SK-N-SH treated with all-trans-retinoic acid at 6 μM for 48 hours (cell line): ENCODE results near the gene FHIT.

Experiments
- BACH2 ChIP-seq: fragments of 250-450 bp; sonication (Bioruptor Pico); IDR thresholded peaks from 2 replicates; pipeline ENCODE4 v1.9.0; 2021; ENCODE audit warnings: mild to moderate bottlenecking, borderline replicate concordance
- PPARA ChIP-seq: fragments of 250-450 bp; sonication (Bioruptor Pico); IDR thresholded peaks from 2 replicates; pipeline ENCODE4 v1.5.0; 2020; ENCODE audit warnings: mild to moderate bottlenecking, borderline replicate concordance
- SNAI2 ChIP-seq: fragments of 250-450 bp; sonication (Bioruptor Pico); IDR thresholded peaks from 2 replicates; pipeline ENCODE4 v1.5.0; 2020; ENCODE audit warnings: mild to moderate bottlenecking, moderate library complexity
- ZC3H10 ChIP-seq: fragments of 250-450 bp; sonication (Bioruptor Pico); IDR thresholded peaks from 2 replicates; pipeline ENCODE4 v1.5.1; 2021; ENCODE audit warnings: mild to moderate bottlenecking, moderate library complexity
- ZFP30 ChIP-seq: fragments of 450-650 bp; formaldehyde crosslinking; IDR thresholded peaks from 2 replicates; pipeline ENCODE4 v1.5.0; 2022; ENCODE audit warnings: mild to moderate bottlenecking, moderate library complexity
- ZNF565 ChIP-seq: fragments of 450-650 bp; formaldehyde crosslinking; conservative IDR thresholded peaks from 2 replicates; pipeline ENCODE4 v1.5.0; 2020; ENCODE audit warnings: low read depth, mild to moderate bottlenecking, moderate library complexity
- ZNF70 ChIP-seq: fragments of 450-650 bp; formaldehyde crosslinking; IDR thresholded peaks from 2 replicates; pipeline ENCODE4 v1.5.0; 2020; ENCODE audit warnings: mild to moderate bottlenecking, moderate library complexity
- TF ChIP-seq, protein P1 (sequence below): fragments of 250-450 bp; sonication (Bioruptor Pico); IDR thresholded peaks from 2 replicates; pipeline ENCODE4 v1.5.1; 2020; ENCODE audit warnings: low read depth, mild to moderate bottlenecking, moderate library complexity
- TF ChIP-seq, protein P2 (sequence below): fragments of 250-450 bp; sonication (Bioruptor Pico); IDR thresholded peaks from 2 replicates; pipeline ENCODE4 v1.5.0; 2020; ENCODE audit warnings: mild to moderate bottlenecking, moderate library complexity
- TF ChIP-seq, protein P3 (sequence below): fragments of 250-450 bp; sonication (Bioruptor Pico); IDR thresholded peaks from 2 replicates; pipeline ENCODE4 v1.8.0; 2020; ENCODE audit warnings: mild to moderate bottlenecking, moderate library complexity, borderline replicate concordance

DNA sequence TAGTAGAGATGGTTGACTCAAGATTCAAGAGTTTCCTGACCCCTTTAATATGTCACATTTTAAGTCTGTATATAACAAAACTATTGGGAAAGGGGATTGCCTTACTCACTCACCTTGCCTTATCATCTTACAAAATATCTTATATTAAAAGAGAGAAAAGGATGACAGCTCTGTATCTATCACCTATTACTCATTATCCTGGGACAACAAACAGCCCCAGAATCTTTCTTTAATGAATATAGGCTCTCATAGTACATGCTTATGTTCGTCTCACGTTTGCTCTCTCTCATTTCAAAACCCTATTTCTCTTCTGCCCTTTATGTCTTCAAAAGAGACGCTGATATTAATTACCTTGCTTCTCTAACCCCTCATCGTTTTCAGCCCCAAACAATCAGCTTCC lies 1178.0 kb downstream of the FHIT start:
- TF ChIP-seq, protein P1, sequence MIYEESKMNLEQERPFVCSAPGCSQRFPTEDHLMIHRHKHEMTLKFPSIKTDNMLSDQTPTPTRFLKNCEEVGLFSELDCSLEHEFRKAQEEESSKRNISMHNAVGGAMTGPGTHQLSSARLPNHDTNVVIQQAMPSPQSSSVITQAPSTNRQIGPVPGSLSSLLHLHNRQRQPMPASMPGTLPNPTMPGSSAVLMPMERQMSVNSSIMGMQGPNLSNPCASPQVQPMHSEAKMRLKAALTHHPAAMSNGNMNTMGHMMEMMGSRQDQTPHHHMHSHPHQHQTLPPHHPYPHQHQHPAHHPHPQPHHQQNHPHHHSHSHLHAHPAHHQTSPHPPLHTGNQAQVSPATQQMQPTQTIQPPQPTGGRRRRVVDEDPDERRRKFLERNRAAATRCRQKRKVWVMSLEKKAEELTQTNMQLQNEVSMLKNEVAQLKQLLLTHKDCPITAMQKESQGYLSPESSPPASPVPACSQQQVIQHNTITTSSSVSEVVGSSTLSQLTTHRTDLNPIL (CRISPR knock-in tag) = no peak
- TF ChIP-seq PPARA (CRISPR knock-in tag) (no peak), ZC3H10 (no peak), ZNF70 (CRISPR knock-in tag) (no peak), SNAI2 (CRISPR knock-in tag) (no peak), BACH2 (CRISPR knock-in tag) (no peak), ZNF565 (CRISPR knock-in tag) (no peak), ZFP30 (CRISPR knock-in tag) (no peak)
- TF ChIP-seq, protein P2, sequence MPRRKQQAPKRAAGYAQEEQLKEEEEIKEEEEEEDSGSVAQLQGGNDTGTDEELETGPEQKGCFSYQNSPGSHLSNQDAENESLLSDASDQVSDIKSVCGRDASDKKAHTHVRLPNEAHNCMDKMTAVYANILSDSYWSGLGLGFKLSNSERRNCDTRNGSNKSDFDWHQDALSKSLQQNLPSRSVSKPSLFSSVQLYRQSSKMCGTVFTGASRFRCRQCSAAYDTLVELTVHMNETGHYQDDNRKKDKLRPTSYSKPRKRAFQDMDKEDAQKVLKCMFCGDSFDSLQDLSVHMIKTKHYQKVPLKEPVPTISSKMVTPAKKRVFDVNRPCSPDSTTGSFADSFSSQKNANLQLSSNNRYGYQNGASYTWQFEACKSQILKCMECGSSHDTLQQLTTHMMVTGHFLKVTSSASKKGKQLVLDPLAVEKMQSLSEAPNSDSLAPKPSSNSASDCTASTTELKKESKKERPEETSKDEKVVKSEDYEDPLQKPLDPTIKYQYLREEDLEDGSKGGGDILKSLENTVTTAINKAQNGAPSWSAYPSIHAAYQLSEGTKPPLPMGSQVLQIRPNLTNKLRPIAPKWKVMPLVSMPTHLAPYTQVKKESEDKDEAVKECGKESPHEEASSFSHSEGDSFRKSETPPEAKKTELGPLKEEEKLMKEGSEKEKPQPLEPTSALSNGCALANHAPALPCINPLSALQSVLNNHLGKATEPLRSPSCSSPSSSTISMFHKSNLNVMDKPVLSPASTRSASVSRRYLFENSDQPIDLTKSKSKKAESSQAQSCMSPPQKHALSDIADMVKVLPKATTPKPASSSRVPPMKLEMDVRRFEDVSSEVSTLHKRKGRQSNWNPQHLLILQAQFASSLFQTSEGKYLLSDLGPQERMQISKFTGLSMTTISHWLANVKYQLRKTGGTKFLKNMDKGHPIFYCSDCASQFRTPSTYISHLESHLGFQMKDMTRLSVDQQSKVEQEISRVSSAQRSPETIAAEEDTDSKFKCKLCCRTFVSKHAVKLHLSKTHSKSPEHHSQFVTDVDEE = no peak
- TF ChIP-seq, protein P3, sequence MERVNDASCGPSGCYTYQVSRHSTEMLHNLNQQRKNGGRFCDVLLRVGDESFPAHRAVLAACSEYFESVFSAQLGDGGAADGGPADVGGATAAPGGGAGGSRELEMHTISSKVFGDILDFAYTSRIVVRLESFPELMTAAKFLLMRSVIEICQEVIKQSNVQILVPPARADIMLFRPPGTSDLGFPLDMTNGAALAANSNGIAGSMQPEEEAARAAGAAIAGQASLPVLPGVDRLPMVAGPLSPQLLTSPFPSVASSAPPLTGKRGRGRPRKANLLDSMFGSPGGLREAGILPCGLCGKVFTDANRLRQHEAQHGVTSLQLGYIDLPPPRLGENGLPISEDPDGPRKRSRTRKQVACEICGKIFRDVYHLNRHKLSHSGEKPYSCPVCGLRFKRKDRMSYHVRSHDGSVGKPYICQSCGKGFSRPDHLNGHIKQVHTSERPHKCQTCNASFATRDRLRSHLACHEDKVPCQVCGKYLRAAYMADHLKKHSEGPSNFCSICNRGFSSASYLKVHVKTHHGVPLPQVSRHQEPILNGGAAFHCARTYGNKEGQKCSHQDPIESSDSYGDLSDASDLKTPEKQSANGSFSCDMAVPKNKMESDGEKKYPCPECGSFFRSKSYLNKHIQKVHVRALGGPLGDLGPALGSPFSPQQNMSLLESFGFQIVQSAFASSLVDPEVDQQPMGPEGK (CRISPR knock-in tag) = no peak
